GM10266 (cell line): Measurements from ENCODE around the gene RARS1.

Experiments used
- DNase-seq: peaks from one replicate; pipeline ENCODE4 v3.0.0; 2012; ENCODE audit errors: extremely low spot score
- CTCF ChIP-seq: IDR thresholded peaks from 2 replicates; pipeline ENCODE4 v1.5.1; 2012; ENCODE audit warnings: mild to moderate bottlenecking, low read depth; ENCODE audit not compliant: control insufficient read depth, insufficient read depth; ENCODE audit errors: missing control alignments

RARS1 gene

GRCh38 chr5:168449166-168449565 lies 37.1 kb upstream of the RARS1 start:
- no peak for DNase-seq
- no peak for TF ChIP-seq CTCF

DNA sequence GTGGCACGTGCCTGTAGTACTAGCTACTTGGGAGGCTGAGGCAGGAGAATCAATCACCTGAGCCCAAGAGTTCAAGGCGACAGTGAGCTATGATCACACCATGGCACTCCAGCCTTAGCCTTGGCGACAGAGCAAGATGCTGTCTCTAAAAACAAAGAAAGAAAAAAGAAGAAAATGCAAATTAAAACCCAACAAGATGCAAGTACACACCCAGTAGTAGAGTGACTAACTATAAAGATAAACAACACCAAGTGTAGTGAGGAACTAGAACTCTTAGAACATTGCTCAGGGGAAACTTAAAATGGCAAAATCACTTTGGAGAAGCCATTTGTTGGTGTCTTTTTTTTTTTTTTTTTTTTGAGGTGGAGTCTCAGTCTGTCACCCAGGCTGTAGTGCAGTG lies 34.7 kb upstream of the RARS1 start:
- no peak for DNase-seq
- TF ChIP-seq CTCF, result no peak

GRCh38 chr5:168455201-168455600 lies 31.1 kb upstream of the RARS1 start:
- TF ChIP-seq CTCF, result no peak
- DNase-seq, result no peak

GRCh38 chr5:168457542-168457941 lies 28.7 kb upstream of the RARS1 start:
- DNase-seq, result no peak

GRCh38 chr5:168460606-168461005 lies 25.7 kb upstream of the RARS1 start:
- no peak for TF ChIP-seq CTCF
- no peak for DNase-seq

More at GRCh38 chr5:168457542-168457941, 28.7 kb upstream of the RARS1 start:
- no peak for TF ChIP-seq CTCF

- no peak for DNase-seq
- TF ChIP-seq CTCF, result no peak
Measured at GRCh38 chr5:168463081-168463480, 23.2 kb upstream of the RARS1 start.

GRCh38 chr5:168464214-168464613 lies 22.1 kb upstream of the RARS1 start:
- TF ChIP-seq CTCF, result no peak
- DNase-seq, result no peak

DNA sequence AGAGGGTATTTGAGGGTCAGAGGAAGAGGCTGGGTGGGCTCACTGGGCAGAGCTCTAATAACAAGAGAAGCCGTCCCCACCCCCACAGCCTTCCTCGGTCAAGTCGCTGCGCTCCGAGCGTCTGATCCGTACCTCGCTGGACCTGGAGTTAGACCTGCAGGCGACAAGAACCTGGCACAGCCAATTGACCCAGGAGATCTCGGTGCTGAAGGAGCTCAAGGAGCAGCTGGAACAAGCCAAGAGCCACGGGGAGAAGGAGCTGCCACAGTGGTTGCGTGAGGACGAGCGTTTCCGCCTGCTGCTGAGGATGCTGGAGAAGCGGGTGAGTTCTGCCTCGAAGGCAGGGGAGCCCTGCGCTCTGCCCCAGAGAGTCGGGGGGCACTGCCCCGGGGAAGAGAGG lies 21.6 kb upstream of the RARS1 start:
- no peak for TF ChIP-seq CTCF

More for the DNA sequence above, 21.6 kb upstream of the RARS1 start:
- DNase-seq, result no peak
